Effector CD4-positive, alpha-beta T cell (primary cell): ENCODE data around the gene PEPD.

Experiments
- DNase-seq: peaks from one replicate; pipeline ENCODE4 v3.0.0-alpha.2; 2020

The PEPD gene

GRCh38 chr19:33545217-33545981 lies 23.8 kb upstream of the PEPD start:
- DNase-seq = no peak

GRCh38 chr19:33535226-33535625 lies 13.6 kb upstream of the PEPD start:
- no peak for DNase-seq

GRCh38 chr19:33532859-33533460 lies 11.4 kb upstream of the PEPD start:
- no peak for DNase-seq

- DNase-seq = no peak
Measured at GRCh38 chr19:33530842-33531241, 9.3 kb upstream of the PEPD start.

GRCh38 chr19:33530296-33530695 lies 8.7 kb upstream of the PEPD start:
- DNase-seq = no peak

- DNase-seq = no peak
Measured at GRCh38 chr19:33529094-33529676, 7.6 kb upstream of the PEPD start.

- DNase-seq = no peak
Measured at GRCh38 chr19:33528404-33528803, 6.8 kb upstream of the PEPD start.

GRCh38 chr19:33527125-33527524 lies 5.5 kb upstream of the PEPD start:
- no peak for DNase-seq

- DNase-seq = no peak
Measured at GRCh38 chr19:33524024-33524664, 2.6 kb upstream of the PEPD start.

- no peak for DNase-seq
Measured at GRCh38 chr19:33523167-33523566, 1.6 kb upstream of the PEPD start.

GRCh38 chr19:33522371-33522662 lies 726 bp upstream of the PEPD start:
- no peak for DNase-seq

- no peak for DNase-seq
Measured at GRCh38 chr19:33520844-33521479, 629 bp downstream of the PEPD start.

GRCh38 chr19:33520048-33520643 lies 1.4 kb downstream of the PEPD start:
- no peak for DNase-seq

- DNase-seq = no peak
Measured at GRCh38 chr19:33519416-33519815, 2.2 kb downstream of the PEPD start.

GRCh38 chr19:33518541-33518940 lies 3.0 kb downstream of the PEPD start:
- DNase-seq = no peak

- no peak for DNase-seq
Measured at GRCh38 chr19:33517922-33518321, 3.7 kb downstream of the PEPD start.

- no peak for DNase-seq
Measured at GRCh38 chr19:33515921-33516320, 5.7 kb downstream of the PEPD start.

GRCh38 chr19:33514885-33515551 lies 6.6 kb downstream of the PEPD start:
- no peak for DNase-seq

GRCh38 chr19:33513424-33513823 lies 8.2 kb downstream of the PEPD start:
- no peak for DNase-seq

GRCh38 chr19:33512580-33513137 lies 8.9 kb downstream of the PEPD start:
- no peak for DNase-seq

GRCh38 chr19:33512021-33512420 lies 9.6 kb downstream of the PEPD start:
- no peak for DNase-seq

- no peak for DNase-seq
Measured at GRCh38 chr19:33511346-33511745, 10.2 kb downstream of the PEPD start.
